NB4 (cell line): ENCODE results near the gene DNAJC24.

Source experiments
- DNase-seq: peaks from one replicate; pipeline ENCODE4 v3.0.0; 2010; ENCODE audit warnings: low read depth
- H3K4me3 ChIP-seq: one replicate; pipeline ENCODE4 v1.5.1; 2011; ENCODE audit warnings: mild to moderate bottlenecking, low read depth, low read length, moderate library complexity
- CTCF ChIP-seq: IDR thresholded peaks from one replicate; pipeline ENCODE4 v1.5.1; 2012; ENCODE audit warnings: low read depth, low read length
- MAX ChIP-seq: IDR thresholded peaks from 2 replicates; pipeline ENCODE4 v1.6.1; 2011; ENCODE audit warnings: low read depth, low read length
- MYC ChIP-seq: IDR thresholded peaks from 2 replicates; pipeline ENCODE4 v1.6.1; 2011; ENCODE audit warnings: low read depth, low read length
- POLR2A ChIP-seq: IDR thresholded peaks from 2 replicates; pipeline ENCODE4 v1.6.1; 2011; ENCODE audit warnings: mild to moderate bottlenecking; ENCODE audit not compliant: insufficient read length; ENCODE audit errors: extremely low read depth

The DNAJC24 gene

GRCh38 chr11:31433851-31434250 is 64.2 kb downstream of the DNAJC24 start:
- TF ChIP-seq MAX, result no peak
- TF ChIP-seq MYC, result no peak
- no peak for TF ChIP-seq CTCF
- no peak for TF ChIP-seq POLR2A
- no peak overlapping the region for H3K4me3 ChIP-seq
- DNase-seq, result no peak

GRCh38 chr11:31437742-31438435 is 68.2 kb downstream of the DNAJC24 start:
- no peak for DNase-seq
- H3K4me3 ChIP-seq, result no peak overlapping the region
- TF ChIP-seq MYC (no peak), CTCF (no peak), MAX (no peak), POLR2A (no peak)

GRCh38 chr11:31441296-31441695 is 71.6 kb downstream of the DNAJC24 start:
- H3K4me3 ChIP-seq, result no peak overlapping the region
- TF ChIP-seq MYC (no peak), CTCF (no peak), POLR2A (no peak), MAX (no peak)
- DNase-seq, result no peak

GRCh38 chr11:31442086-31442485 is 72.4 kb downstream of the DNAJC24 start:
- TF ChIP-seq MAX (no peak), POLR2A (no peak), MYC (no peak), CTCF (no peak)
- DNase-seq, result no peak
- H3K4me3 ChIP-seq, result no peak overlapping the region

GRCh38 chr11:31443802-31444201 is 74.1 kb downstream of the DNAJC24 start:
- no peak for TF ChIP-seq CTCF
- TF ChIP-seq MYC, result no peak
- no peak for TF ChIP-seq MAX
- TF ChIP-seq POLR2A, result no peak
- no peak overlapping the region for H3K4me3 ChIP-seq
- DNase-seq, result no peak

- no peak overlapping the region for H3K4me3 ChIP-seq
- DNase-seq, result no peak
- TF ChIP-seq CTCF (no peak), MAX (no peak), POLR2A (no peak), MYC (no peak)
These were observed 76.0 kb downstream of the DNAJC24 start for GRCh38 chr11:31445621-31446020.
